Measurements from ENCODE around the gene LSM4. TPM values are rescaled to one million over a fixed set of nuclear protein-coding genes. Genes with fewer than 3 reads are reported as not detected.

The LSM4 gene
- total and polyA plus RNA-seq, 2 donors (not counting 3 experiments of a cell fraction or from before 2014, with no cell fraction given): 118 to 119 TPM

GRCh38 chr19:18300930-18301717 is 21.8 kb downstream of the LSM4 start:
- Histone ChIP-seq H3K4me2 (ENCODE audit: insufficient read depth, low read length) (no peak overlapping the region), H3K9ac (replicated peaks; ENCODE audit: extremely low read depth, insufficient read depth, low read length) (no peak overlapping the region), H3K27ac (ENCODE audit: insufficient read depth, low read depth, low read length) (no peak overlapping the region), H3K79me2 (ENCODE audit: control insufficient read depth, insufficient read depth, low read length) (no peaks in the 10 kb centered on the region), H3K9me3 (replicated peaks; ENCODE audit: control insufficient read depth, insufficient read depth, low read length) (no peaks in the 10 kb centered on the region), H3K27me3 (ENCODE audit: control insufficient read depth in 2 of 2, insufficient read depth in 2 of 2, low read length in 2 of 2) (no peaks in the 10 kb centered on the region), H3K4me1 (ENCODE audit: control insufficient read depth, extremely low read depth, insufficient read depth, low read length) (peaks cover 21% of the 10 kb centered on the region), H3K9me1 (replicated peaks; ENCODE audit: control insufficient read depth, extremely low read depth, insufficient read depth, low read length) (no peaks in the 10 kb centered on the region), H2AFZ (ENCODE audit: low read depth, low read length) (no peak overlapping the region), H3K4me3 (replicated peaks in 1 of 3; ENCODE audit: insufficient read depth in 1 of 3, low read depth in 1 of 3, low read length in 3 of 3) (no peak overlapping the region), H4K20me1 (replicated peaks; ENCODE audit: control insufficient read depth, extremely low read depth, insufficient read depth, low read length) (no peaks in the 10 kb centered on the region), H3K36me3 (ENCODE audit: control insufficient read depth in 2 of 2, extremely low read depth in 1 of 2, insufficient read depth in 2 of 2, low read length in 2 of 2) (no peaks in the 10 kb centered on the region)
- BruUV-seq (replicated peaks): no TSS peak
- peak; percentile 71 for TF ChIP-seq FOS (IDR thresholded peaks at IDR 0.05; ENCODE audit: borderline replicate concordance, insufficient read depth, low read length)
- no peak for TF ChIP-seq MAX (IDR thresholded peaks at IDR 0.05; ENCODE audit: insufficient read depth, insufficient read length)
- TF ChIP-seq CTCF (IDR thresholded peaks at IDR 0.05; ENCODE audit: extremely low read depth in 1 of 2, insufficient read depth in 1 of 2, low read depth in 1 of 2, low read length in 2 of 2): no peak
- no peak for TF ChIP-seq GATA2 (IDR thresholded peaks at IDR 0.05; ENCODE audit: insufficient read depth, insufficient read length, low read depth, low read length)
- peak; percentile 28 for TF ChIP-seq JUN (IDR thresholded peaks at IDR 0.05; ENCODE audit: borderline replicate concordance, insufficient read depth, insufficient read length, low read depth)
- no peak for TF ChIP-seq EZH2 (IDR thresholded peaks at IDR 0.05; ENCODE audit: borderline replicate concordance, low read depth, low read length, severe bottlenecking)
- TF ChIP-seq POLR2A (IDR thresholded peaks at IDR 0.05; ENCODE audit: low read depth, low read length): no peak
- no peak for TF ChIP-seq POLR2AphosphoS5 (IDR thresholded peaks at IDR 0.05; ENCODE audit: insufficient read depth, low read depth, low read length)
- no peak for TF ChIP-seq MYC (IDR thresholded peaks at IDR 0.05; ENCODE audit: low read depth, low read length)
- DNase-seq (ENCODE audit: low read depth, low spot score) (no peak), FAIRE-seq (peak; percentile 56)
- intact Hi-C loops (cut with micrococcal nuclease) (no loop called here), dilution Hi-C loops (cut with MboI; ENCODE audit: extremely low pct_ligation_motif_present, low sequenced_read_pairs) (no loop called here)
- ChIA-PET POLR2A (interaction anchor here (0.9 to 5.3 kb wide), 2 partner anchors 8 to 21 kb away, joined by 3 to 73 read pairs; partner anchors contain the start of gene JUND), CTCF (interaction anchor here (1.0 to 1.5 kb wide), 5 partner anchors 18 to 28 kb away, joined by 3 to 10 read pairs (median 5); partner anchors contain the start of genes JUND and LSM4)
